HPDE6-E6E7 (cell line): ENCODE measurements around the gene VMO1.
A peak's percentile ranks its signal among the peaks of the same experiment; 100 is the strongest.

Experiments
- DNase-seq: peaks from one replicate; pipeline ENCODE4 v3.0.0; 2011; ENCODE audit warnings: missing footprints; ENCODE audit errors: extremely low spot score

The VMO1 gene

GRCh38 chr17:4800462-4801196 is 14.5 kb upstream of the VMO1 start:
- no peak for DNase-seq

- DNase-seq = no peak
Measured at GRCh38 chr17:4796552-4796920, 10.4 kb upstream of the VMO1 start.

- DNase-seq = no peak
Measured at GRCh38 chr17:4795168-4795567, 9.0 kb upstream of the VMO1 start.

GRCh38 chr17:4790705-4791088 is 4.5 kb upstream of the VMO1 start:
- no peak for DNase-seq

GRCh38 chr17:4789951-4790704 is 4.0 kb upstream of the VMO1 start:
- peak; percentile 94 for DNase-seq

DNA sequence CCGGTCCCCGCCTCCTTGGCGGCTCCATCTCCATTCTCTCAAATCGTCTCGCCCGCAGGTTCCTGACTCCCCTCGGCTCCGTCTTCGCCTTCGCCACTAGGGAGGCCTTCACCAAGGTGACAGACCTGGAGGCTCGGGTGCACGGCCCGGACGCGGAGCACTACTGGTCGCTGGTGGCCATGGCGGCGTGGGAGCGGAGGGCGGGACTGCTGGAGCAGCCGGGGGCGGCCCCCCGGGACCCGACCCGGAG is 3.5 kb upstream of the VMO1 start:
- DNase-seq = no peak

- DNase-seq = no peak
Measured at GRCh38 chr17:4788807-4789700, 2.9 kb upstream of the VMO1 start, which contains the start of gene GLTPD2. Gene GLTPD2, plus strand, starts transcription at chr17:4788964. Its CDS starts 48 bp downstream, at chr17:4789012.

GRCh38 chr17:4788159-4788806 is 2.1 kb upstream of the VMO1 start:
- DNase-seq = no peak

- no peak for DNase-seq
Measured at GRCh38 chr17:4786516-4786915, 352 bp upstream of the VMO1 start.

DNA sequence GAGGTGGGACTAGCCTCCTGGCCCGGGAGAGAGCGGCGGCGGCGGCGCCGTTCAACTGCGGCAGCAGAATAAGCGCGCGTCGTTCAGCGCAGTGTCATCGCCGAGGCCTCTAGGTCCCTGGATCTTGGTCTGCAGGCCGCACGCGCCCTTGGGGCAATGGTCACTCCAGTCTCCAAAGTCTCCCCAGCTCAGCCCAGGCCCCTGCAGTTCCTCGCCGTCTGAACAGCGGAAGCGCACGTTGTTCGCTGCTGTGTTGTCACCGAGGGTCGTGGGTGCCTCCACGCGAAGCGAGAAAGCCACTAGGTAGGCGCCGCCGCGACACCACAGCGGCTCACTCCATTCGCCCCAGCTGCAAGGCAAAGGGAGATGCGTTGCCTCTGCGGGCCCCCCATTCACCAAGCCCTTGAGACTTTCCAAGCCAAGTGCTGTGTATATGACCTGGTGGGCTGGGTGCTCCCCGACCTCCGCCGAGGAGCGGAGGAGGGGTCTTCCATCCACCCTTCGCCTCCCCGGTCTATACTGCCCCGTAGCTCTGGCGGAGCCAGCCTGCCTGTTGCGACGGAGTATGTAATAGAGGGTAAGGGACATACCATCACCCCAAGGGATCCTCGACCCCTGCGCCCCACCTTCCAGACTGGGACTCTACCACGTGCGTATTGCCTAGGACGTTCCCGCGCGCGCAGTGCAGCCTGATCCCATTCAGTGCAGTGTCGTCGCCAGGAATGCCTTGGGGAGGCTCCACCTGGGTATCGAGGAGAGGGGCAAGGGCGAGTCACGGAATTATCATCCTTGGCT is 656 bp downstream of the VMO1 start:
- no peak for DNase-seq

DNA sequence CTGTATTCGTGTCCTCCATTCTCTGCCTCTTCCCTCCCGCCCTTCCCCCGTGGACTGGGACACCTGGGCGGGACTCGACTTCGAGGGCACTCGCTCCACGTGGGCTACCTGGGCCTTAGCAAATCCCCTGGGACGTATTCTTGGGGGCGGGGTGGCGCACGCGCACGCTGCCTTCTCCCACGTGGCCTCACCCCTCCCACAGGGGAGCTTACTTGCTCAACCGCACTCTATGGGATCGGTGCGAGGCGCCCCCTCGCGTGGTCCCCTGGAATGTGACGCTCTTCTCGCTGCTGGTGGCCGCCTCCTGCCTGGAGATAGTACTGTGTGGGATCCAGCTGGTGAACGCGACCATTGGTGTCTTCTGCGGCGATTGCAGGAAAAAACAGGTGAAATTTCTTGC is 3.5 kb downstream of the VMO1 start:
- DNase-seq = no peak

DNA sequence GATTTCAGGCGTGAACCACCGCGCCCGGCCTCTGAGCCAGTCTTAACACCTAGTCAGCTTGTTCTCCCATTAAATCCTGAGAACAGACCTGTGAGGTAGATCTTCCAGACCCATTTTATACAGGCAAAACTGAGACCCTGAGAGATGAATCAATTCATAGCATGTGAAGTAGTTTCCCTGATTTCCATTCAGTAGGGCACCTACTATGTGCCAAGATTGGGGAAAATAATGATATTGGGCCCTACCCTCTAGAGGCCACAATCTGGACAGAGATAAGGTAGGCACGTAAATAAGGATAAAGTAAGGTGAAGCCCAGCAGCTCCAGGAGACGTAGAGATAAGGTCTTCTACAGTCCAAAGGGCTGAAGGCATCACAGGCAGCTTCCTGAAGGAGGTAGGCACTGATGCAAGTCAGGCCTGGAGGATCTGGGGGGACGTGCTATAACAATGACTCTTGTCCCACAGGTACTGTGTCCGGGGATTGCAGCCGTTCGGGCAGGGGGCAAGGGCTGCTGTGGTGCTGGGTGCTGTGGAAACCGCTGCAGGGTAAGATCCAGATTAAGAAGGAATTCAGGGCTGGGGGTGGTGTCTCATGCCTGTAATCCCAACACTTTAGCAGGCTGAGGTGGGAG is 5.7 kb downstream of the VMO1 start:
- no peak for DNase-seq

DNA sequence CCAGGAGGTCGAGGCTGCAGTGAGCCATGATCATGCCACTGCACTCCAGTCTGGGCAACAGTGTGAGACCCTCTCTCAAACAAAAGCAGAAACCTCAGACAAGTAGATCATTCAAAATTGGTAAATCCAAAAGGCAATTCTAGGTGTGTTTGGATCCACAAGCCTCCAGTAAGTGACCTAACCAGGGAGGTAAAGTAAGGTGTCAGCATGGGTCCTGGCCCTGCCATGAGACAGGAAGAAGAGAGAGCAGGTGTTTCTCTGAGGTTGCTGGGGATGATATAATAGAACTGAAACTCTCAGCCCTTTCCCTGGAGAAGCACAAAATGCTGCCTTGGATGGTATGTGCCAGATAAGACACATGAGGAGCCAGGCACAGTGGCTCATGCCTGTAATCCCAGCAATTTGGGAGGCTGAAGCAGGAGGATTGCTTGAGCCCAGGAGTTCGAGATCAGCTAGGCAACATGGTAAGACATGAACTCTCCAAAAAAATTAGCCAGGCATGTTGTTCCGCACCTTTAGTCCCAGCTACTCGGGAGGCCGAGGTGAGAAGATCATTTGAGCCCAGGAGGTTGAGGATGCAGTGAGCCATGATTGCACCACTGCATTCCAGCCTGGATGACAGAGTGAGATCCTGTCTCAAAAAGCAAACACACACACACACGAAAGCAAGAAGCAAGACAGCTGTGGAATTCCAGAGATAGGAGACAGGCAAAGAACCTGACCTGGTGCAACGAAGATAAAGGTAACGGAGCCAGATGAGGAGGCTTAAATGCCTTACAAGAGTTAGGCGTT is 8.0 kb downstream of the VMO1 start:
- no peak for DNase-seq

DNA sequence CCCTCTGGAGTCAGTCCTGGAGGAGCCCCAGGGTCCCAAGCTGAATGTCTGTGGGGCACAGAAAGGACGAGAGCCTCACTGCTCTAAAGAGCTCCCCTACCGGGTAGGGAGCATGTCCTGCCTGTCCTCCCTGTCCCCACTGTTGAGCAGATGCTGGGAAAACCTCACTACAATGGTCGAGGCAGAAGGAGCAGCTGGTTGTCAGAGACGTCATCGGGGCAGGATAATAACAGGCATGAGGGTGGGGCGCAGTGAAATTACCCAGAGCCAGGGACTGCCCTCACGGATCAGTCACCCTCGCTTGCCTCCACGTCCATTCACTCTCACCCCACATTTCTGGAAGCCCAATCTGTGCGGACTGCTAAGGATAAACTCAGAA is 13.9 kb downstream of the VMO1 start:
- DNase-seq = no peak

DNA sequence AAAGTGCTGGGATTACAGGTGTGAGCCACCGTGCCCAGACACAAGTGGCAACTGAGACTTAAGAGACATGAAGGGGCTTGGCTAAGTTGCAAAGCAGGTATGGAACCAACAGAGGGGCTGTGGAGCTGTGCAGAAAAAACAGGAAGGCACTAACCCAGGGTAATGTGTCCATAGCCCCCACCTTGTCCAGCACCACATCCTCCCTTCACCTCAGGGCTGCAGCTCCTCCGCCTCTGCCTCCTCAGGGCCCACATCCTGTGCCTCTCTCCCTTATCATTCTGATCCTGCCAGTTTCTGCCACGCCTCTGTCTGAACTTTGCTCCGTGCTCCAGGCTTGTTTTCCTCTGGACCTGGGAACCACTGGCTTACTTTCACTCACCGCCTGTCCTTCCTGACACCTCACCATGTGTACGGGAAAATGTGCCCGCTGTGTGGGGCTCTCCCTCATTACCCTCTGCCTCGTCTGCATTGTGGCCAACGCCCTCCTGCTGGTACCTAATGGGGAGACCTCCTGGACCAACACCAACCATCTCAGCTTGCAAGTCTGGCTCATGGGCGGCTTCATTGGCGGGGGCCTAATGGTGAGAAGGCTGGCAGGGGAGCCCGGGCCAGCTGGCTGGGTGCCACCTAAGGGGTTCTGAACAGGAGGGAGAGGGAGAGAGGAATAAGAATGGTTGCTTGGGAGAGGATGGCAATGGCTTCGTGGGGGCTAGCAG is 14.5 kb downstream of the VMO1 start, which contains the start of gene TM4SF5:
Gene TM4SF5, plus strand, starts transcription at position 368 of the 716 bp plus-strand sequence. Its CDS starts 37 bp downstream, at position 405.
- no peak for DNase-seq

GRCh38 chr17:4769628-4770027 is 16.5 kb downstream of the VMO1 start:
- no peak for DNase-seq

- DNase-seq = no peak
Measured at GRCh38 chr17:4768298-4768697, 17.9 kb downstream of the VMO1 start.

- DNase-seq = no peak
Measured at GRCh38 chr17:4766723-4767122, 19.4 kb downstream of the VMO1 start.

DNA sequence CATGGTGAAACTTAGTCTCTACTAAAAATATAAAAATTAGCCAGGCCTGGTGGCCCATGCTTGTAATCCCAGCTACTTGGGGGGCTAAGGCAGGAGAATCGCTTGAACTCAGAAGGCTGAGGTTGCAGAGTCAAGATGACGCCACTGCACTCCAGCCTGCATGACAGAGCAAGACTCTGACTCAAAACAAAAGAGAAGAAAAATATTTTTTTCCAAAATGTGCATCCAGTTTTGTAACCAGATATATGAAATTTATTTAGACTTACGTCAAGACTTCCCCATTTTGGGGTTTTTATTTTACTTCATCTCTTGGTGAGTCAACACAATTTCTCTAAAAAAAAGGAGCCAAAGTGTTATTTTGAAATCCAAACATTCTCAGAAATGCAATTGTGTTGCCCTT is 20.0 kb downstream of the VMO1 start:
- no peak for DNase-seq
